Ureter (tissue), 1 donor: ENCODE results near the gene RPN1. TPM values are rescaled to one million over a fixed set of nuclear protein-coding genes. Genes with fewer than 3 reads are reported as not detected.
A peak's percentile ranks its signal among the peaks of the same experiment; 100 is the strongest.
"Not testable (repeated sequence)": the region's sequence is repeated elsewhere in the genome, so short reads cannot be mapped to it uniquely, and the experiment has no call there.

ENCODE experiments used
- DNase-seq: peaks from one replicate; pipeline ENCODE4 v3.0.0-alpha.2; 2020; ENCODE audit warnings: low spot score
- total RNA-seq: library from RNA; stranded (reverse); gene quantifications from one replicate; pipeline ENCODE4 v1.2.4, GENCODE V29; 2023
- donor health status: DM: yes; HTN: yes; CAD: no.

The RPN1 gene
- total RNA-seq, 1 donor from 2014 or later, result 180 TPM

DNA sequence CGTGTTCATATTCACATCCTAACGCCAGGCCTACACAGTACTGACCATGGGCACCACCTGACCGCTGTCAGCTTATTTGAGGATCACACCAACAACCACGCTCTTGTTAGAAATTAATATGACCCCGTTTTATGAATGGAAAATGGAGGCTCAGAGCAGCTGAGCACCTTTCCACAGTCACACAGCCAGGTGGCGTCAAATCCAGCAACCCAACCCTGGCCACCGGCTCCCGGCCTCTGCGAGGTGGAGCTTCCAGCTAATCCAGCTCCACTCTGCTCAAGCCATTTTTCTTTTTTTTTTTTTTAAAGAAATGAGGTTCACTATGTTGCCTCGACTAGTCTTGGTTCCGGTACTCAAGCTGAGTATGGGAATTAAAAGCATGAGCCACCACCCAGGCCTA lies 41.3 kb downstream of the RPN1 start:
- no peak for DNase-seq

DNA sequence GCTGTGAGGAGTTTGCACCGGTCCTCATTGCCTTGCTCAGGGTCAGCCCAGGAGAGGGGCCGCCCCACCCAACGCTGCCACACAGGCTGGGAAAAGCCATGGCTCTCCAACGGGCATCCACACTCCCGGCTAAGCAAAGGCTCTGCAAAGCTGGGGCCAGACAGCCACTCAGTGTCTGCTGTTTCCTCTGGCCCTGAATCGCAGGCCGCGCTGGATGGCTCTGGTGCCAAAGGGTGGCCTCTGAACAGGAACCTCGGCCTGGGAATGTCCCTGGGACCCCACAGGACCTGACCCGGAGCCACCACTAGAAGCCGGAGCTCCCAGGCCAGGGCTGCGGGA lies 42.9 kb downstream of the RPN1 start:
- DNase-seq, result no peak

DNA sequence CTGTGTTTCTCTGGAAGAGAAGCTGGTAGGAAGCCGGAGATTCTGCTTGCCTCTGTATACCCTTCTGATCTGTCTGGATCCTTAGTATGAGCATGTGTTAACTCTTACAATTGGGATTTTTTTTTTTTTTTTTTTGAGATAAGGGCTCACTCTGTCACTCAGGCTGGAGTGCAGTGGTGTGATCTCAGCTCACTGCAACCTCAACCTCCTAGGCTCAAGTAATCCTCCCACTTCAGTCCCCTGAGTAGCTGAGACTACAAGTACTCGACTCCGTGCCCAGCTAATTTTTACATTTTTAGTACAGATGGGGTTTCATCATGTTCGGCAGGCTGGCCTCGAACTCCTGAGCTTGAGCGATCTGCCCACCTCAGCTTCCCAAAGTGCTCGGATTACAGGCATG lies 44.5 kb downstream of the RPN1 start:
- no peak for DNase-seq

DNA sequence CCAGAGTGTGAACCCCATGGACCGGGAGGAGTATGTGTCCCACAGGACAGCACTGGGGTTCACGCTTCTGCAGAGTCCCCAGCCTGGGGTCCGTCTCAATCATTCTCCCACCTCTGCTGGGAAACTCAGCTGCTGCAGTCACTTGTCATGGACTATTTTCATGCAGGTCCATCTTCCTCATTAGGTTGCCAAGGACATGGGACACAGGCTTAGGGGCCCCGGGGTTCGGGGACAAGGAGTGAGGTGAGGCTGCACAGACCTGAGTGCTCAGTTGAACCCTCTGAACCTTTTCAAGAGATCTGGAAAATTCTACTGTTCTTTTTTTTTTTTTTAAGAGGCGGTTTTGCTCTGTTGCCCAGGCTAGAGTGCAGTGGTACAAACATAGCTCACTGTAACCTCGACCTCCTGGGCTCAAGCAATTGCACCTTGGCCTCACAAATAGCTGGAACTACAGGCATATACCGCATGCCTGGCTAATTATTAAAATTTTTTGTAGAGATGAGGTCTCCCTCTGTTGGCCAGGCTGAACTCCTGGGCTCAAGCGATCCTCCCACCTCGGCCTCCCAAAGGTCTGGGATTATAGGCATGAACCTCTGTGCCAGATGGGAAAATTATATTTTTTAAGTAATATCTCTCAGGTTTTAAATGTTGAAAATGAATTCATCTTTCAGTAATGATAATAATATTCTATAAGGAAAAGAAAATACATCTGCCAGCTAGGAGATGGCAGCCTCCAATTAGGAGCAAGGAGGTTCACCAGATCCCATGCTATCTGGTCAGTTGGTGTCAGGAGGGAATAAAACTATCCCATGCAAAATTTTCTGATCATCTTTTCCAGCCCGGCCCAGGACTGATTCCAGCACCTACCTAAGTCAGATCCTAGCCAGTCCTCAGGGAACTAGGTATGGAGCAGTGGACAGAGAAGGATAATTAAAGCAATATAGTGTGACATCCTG lies 45.2 kb downstream of the RPN1 start:
- no peak for DNase-seq

DNA sequence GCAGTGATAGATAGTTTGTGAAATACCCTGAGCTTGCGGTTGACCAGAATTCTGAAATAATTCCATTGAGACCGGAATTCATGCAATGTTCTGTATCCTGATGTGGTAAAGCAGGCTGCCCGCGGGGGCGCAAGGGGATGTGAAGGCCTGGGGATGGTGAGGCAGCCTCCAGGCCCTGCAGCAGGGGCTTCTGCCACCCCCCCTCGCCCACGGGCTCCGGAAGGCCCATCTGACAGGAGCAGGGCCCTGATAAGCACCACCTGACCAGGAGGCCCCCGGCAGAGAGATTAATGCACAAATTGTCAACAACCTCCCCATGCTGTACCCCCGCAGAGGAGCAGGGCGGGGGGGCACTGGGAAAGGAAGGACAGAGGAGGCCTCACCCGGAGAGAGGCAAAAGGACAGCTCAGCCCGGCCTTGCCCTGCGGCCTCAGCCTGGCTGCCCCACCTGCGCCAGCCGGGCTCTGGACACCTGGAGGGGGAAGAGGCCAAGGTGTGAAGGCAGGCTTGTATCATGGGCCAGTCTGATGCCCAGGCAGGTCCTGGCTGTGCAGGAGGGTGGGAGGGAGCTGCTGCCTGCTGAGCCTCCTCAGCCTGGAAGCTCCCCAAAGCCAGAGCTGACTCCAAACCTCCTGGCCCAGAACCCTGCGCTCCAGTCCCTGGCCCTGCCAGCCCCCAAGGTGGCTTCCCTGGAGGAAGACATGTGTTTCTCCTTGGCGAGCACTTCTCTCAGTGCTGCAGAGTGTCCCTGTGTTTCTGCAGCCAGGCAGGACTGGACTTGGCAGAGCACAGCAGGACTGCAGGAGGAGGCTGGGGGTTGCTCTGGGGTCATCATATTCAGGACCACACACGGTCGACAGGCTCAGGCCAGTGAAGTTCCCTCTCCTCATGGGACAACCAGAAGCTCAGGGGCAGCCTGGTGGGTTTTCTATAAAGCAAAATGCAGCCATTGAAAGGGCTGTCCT lies 46.5 kb downstream of the RPN1 start:
- DNase-seq, result no peak

DNA sequence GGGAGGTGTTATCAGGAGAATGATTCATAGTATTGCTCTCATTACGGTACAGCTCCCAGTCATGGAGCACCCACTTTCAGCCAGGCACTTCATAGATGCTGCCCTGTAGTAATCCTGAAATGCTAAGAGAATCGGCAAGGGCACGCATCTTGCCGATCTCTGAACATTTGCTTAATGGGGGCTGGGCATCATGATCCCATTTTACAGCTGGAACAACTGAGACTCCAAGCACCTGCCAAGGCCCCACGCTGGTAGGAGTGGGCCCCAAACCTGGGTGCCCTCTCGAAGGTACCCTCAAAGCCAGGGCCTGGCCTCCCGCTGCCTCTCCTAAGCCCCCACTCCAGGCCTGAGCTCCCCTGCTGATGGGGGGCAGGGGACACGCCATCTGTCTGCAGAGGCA lies 47.3 kb downstream of the RPN1 start:
- DNase-seq, result no peak

DNA sequence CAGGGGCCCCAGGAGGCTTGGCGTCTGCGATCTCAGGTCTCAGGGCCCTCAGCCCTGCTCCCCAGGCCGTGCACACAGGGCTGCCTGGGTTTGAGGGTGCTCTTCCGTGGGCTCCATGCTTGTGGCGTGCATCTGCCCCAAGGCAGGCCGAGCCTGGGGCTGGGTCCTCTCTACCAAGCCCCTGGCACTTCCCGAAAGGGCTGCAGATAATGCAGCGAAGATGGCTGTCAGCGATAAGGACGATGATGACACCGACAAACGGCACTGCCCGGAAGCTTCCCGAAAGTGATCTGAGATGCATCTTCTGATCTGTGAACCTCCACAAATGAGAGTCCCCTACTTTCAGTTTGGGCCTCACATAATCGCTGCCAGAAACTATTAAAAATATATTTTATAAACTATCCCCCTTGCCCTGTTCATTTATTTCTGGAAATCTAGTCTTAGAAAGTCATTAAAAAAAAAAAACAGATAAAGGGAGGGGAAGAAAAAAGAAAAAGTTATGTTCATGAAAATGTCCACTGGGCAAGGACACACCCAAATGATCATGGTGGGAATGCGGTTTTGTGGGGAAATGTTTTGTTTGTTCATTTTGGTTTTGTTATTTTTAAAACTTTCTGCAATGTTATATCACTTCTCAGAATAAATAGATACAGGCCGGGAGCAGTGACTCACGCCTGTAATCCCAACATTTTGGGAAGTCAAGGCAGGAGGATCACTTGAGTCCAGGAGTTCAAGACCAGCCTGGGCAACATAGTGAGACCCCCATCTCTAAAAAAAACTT lies 51.5 kb downstream of the RPN1 start:
- no peak for DNase-seq

DNA sequence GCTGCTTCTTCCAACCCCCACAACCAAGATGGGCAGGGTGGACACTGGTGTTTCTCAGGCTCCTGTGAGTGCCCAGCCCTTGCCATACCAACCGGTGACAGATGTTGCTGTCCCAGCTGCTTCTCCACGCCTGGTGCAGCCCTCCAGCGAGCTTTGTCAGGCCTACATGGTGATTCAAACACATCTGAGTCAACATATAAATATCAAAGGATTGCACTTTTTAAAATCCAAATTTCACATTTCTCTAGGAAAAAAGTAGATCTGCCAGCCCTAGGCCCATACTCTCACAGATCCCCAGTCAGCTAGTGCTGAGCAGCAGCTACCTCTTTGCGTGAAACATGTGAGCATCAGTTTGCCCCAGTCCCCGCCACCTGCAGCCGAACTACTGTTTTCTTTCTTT lies 52.7 kb downstream of the RPN1 start:
- DNase-seq, result no peak

DNA sequence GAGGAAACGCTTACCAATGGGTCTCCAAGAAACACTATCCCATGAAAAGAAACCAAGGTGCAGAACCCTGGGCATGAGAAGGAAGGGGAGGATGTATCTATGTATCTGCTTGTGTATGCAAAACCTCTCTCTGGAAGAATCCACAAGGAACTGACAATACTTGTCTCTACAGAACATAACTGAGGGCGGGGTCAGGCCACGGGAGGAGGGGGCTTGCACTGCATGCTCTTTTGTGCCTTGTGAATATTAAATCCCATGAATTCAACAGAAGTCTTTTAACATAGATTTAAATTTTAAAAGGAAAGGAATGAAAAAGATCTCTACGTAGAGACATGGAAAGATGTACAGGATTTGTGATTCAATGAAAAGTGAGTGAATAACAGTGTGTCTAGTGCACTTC lies 57.8 kb downstream of the RPN1 start:
- no peak for DNase-seq

DNA sequence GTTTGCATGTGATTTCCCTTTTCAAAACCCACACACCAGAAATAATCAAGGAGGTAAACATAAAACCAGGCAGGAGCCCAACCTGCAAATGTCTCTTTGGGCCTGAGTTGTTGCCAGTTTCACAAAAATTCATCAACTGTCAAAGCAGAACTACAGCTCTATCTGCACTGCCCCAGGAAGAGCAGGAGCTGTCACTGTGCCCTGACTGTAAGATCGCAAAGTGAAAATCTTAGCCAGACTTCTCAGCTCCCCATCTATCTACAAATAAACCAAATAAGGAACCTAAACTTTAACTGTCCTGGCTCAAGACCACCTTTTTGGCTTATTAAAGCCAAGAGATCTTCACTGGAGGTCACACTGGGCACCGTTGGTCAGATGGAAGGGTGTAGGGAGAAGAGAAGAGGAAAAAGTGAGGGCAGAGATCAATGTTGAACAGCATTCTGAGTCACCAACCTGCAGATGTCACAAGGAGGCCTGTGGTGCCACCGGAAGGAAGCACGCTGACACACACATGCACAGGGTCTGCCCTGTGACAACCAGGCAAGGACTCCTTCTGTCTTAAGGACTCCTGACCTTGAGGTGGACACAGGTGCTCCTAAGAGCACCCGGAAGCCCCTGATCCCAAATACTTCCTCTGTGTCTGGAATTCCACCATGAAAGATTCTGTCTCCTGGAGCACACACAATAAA lies 58.7 kb downstream of the RPN1 start:
- DNase-seq, result no peak

DNA sequence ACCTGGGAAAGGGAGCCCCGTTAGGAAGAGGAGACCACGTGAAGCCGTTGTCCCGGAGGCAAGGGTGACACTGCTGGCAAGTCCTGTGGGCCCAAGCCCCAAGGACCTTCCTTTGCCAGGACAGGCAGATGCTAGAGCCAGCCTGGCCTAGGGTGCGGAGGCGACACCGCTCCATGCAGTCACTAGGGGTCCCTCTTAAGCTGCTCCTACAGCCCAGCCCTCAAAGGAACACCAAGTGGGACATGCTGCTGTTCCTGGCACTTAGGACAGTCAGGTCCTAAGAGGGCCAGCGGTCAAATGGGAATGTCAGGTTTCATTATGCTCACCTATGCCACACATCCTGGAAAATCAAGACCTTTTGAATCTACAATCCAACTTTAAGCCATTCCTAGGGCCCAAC lies 59.7 kb downstream of the RPN1 start:
- no peak for DNase-seq

DNA sequence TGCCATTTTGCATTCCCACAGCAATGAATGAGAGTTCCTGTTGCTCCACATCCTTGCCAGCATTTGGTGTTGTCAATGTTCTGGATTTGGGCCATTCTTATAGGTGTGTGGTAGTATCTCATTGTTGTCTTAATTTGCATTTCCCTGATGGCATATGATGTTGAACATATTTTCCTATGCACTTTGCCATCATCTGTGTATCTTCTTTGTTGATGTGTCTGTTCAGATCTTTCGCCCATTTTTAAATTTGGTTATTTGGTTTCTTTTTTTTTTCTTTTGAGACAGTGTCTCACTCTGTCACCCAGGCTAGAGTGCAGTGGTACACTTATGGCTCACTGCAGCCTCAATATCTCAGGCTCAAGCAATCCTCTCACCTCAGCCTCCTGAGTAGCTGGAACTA lies 60.6 kb downstream of the RPN1 start:
- DNase-seq, result not testable (repeated sequence)

DNA sequence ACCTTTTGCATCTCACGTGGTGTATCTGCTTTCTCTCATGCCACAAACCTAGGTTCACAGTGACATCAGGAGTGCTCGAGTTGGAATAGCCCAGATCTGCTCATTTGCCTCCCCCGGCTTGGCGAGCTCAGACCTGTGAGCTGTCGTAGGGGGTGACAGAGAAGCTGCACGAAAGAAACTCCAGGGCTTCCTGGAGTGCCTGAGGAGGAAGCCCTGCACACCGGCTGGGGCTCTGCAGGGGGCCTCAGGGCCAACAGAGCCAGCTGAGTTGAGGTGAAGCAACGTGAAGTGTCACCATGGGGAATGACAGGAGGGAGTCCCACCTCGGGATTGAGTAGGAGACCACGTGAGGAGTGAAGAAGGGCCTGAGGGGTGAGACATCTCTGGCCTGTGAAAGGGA lies 62.5 kb downstream of the RPN1 start:
- no peak for DNase-seq

DNA sequence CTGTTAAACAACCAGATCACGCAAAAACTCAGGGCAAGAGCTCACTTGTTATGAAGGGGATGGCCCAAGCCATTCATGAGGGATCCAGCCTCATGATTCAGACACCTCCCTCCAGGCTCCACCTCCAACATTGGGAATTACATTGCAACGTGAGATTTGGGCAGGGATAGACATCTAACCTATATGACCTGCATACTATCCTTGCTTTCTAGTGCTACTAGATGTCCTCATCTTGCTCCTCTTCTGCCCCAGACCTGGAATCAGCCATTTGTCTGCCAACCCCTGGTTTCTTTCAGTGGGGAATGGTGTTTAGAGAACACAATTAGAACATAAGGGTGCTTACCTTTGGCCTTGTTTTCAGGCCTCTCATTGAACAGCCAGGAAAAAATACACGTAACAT lies 63.2 kb downstream of the RPN1 start:
- DNase-seq, result no peak

DNA sequence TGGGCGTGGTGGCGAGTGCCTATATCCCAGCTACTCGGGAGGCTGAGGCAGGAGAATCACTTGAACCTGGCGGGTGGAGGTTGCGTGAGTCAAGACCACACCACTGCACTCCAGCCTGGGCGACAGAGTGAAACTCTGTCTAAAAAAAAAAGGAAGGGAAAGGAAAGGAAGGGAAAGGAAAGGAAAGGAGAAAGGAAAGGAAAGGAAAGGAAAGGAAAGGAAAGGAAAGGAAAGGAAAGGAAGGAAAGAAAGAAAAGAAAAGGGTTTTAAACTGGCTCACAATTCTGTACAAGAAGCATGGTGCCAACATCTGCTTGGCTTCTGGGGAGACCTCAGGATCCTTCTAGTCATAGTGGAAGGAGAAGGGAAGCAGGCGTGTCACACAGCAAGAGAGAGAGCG lies 63.7 kb downstream of the RPN1 start:
- not testable (repeated sequence) for DNase-seq

DNA sequence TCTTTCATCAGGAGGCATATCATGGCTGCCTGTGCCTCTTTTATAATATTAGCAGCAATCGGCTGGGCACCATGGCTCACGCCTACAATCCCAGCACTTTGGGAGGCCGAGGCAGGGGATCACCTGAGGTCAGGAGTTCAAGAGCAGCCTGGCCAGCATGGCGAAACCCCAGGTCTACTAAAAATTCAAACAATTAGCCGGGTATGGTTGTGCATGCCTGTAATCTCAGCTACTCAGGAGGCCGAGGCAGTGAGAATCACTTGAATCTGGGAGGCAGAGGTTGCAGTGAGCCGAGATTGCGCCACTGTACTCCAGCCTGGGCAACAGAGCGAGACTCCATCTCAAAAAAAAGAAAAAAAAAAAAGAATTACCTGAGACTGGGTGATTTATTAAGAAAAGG lies 64.2 kb downstream of the RPN1 start:
- not testable (repeated sequence) for DNase-seq

DNA sequence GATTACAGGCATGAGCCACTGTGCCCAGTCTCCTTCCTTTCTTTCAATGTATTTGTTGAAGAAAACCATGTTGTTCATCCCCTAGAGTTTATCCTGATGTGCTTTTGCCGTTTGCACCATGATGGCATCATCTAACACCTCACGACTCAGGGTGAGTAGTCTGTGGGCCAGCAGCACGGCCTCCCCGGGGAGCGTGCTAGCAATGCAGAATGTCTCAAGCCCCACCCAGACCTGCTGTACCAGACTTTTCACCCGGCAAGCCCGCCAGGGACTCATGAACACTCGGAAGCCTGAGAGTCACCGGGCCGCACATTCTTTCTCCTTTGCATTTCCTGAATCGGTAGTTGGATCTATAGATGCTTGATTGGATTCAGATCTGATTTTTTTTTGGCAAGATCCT lies 64.6 kb downstream of the RPN1 start:
- DNase-seq, result peak; percentile 76

DNA sequence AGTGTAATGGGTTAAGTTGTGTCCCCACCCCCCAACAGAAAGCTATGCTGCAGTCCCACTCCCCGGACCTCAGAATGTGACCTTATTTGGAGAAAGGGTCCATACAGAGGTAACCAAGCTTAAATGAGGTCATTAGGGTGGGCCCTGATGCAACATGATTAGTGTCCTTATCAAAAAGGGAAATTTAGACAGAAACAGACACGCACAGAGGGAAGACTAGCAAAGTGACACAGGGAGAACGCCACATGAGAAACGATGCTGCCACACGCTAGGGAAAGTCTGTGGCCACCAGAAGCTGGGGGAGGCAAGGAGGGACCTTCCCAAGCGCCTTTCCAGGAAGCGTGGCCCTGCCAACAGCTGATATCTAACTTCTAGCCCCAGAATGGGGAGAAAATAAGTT lies 65.4 kb downstream of the RPN1 start:
- no peak for DNase-seq

DNA sequence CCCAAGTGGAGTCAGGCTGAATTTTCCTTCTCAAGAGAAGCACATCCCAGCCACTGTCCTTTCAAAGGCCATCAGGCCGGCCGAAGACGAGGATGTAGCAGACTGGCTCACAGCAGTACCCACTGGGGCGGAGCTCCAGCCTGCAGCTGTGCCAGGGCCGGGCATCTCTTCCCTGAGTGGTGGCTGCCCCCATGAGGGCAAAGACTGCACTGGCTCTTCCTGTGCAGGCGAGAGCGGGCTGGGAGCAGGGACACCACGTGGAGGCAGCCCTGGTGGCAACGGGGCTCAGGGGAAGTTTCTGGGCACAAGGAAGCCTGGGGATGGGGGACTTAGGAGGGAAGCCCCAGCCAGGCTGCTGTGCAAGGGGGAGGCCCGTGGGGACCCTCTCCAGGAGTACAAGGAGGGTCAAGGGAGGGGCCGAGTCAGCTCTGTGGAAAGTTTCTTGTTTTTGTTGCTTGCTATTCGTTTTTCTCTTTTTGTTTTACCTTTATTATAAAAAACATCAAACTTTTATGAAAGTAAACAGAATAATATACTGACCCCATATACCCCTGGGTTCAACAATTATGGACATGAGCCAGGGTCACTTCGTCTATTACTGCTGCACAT lies 66.1 kb downstream of the RPN1 start:
- peak; percentile 88 for DNase-seq

DNA sequence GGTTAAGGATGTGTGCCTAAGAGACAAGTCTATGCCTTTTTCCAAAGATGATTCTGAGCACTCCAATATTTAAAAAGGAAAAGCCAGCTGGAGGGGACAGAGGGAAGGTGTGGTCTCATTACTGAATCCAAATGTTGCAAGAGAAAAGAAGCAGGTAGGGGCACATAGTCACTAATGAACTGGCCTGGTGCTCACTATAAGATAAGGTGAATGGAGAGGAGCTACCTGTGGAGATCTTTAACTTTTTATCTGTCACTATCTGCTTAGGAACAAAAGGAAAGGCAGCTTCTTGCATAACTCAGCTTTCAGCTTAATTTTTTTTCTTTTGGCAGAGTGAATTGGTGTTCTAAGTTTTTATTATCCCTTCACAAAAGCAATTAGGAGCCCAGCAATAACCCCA lies 69.1 kb downstream of the RPN1 start:
- DNase-seq, result no peak

DNA sequence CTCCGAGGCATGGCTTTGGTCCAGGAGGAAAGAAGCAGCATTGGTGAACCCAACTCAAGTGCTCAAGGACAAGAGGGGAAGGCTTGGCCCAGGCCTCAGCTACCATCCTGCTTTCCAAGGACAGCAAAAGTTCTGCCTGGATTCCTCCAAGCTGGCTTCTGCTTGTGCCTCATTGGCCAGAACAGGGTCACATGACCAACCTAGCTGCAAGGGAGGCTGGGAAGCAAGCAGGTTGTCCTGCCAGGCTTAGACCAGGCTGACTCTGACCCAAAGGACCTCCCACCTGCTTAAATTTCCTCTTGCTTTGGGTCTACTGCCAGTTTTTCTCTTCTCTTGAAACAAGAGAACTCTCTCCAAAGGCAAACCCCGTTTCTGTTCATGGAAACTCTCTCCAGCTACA lies 70.7 kb downstream of the RPN1 start:
- no peak for DNase-seq
